NOMO-1 (cell line): ENCODE data around the gene LYPD6B.

Experiments used
- DNase-seq, 2 experiments: peaks; one replicate each; lab custom pipeline; 2025; ENCODE audit not compliant: unreplicated experiment in 2 of 2; lab: John Stamatoyannopoulos, UW

The LYPD6B gene

GRCh38 chr2:149009576-149010461, 28.7 kb upstream of the LYPD6B start:
- no peak for DNase-seq

GRCh38 chr2:149012545-149012944, 26.0 kb upstream of the LYPD6B start:
- no peak for DNase-seq

GRCh38 chr2:149015501-149015900, 23.0 kb upstream of the LYPD6B start:
- DNase-seq, result no peak

- no peak for DNase-seq
These were observed 22.5 kb upstream of the LYPD6B start for GRCh38 chr2:149015926-149016563.

- DNase-seq, result peak; percentile 62 to 84
These were observed 21.1 kb upstream of the LYPD6B start for GRCh38 chr2:149017116-149017985.

- no peak for DNase-seq
These were observed 19.5 kb upstream of the LYPD6B start for GRCh38 chr2:149018981-149019380.

- DNase-seq, result peak; percentile 73 to 90
These were observed 18.7 kb upstream of the LYPD6B start for GRCh38 chr2:149019768-149020167.

- DNase-seq, result peak; percentile 64 to 80
These were observed 18.1 kb upstream of the LYPD6B start for GRCh38 chr2:149020432-149020851.

GRCh38 chr2:149021271-149021719, 17.2 kb upstream of the LYPD6B start:
- peak; percentile 55 to 78 for DNase-seq

- DNase-seq, result peak; percentile 36 to 46
These were observed 16.7 kb upstream of the LYPD6B start for GRCh38 chr2:149021761-149022160.

- DNase-seq, result no peak
These were observed 15.4 kb upstream of the LYPD6B start for GRCh38 chr2:149023091-149023490.

- no peak for DNase-seq
These were observed 10.8 kb upstream of the LYPD6B start for GRCh38 chr2:149027590-149028250.

GRCh38 chr2:149028377-149028776, 10.1 kb upstream of the LYPD6B start:
- no peak for DNase-seq

GRCh38 chr2:149028891-149029290, 9.6 kb upstream of the LYPD6B start:
- DNase-seq, result no peak

- DNase-seq, result no peak
These were observed 9.1 kb upstream of the LYPD6B start for GRCh38 chr2:149029307-149029965.

- no peak for DNase-seq
These were observed 7.1 kb upstream of the LYPD6B start for GRCh38 chr2:149031396-149031795.

- DNase-seq, result no peak
These were observed 4.8 kb upstream of the LYPD6B start for GRCh38 chr2:149033716-149034115.

- DNase-seq, result no peak
These were observed 4.1 kb upstream of the LYPD6B start for GRCh38 chr2:149034406-149034805.

- DNase-seq, result no peak
These were observed 1.8 kb upstream of the LYPD6B start for GRCh38 chr2:149036507-149037293.
